Retina (tissue), 1 donor: ENCODE measurements around the gene CRELD1.
A peak's percentile ranks its signal among the peaks of the same experiment; 100 is the strongest.
"Not testable (repeated sequence)": the region's sequence is repeated elsewhere in the genome, so short reads cannot be mapped to it uniquely, and the experiment has no call there.

ENCODE experiments used
- DNase-seq: peaks from one replicate; pipeline ENCODE4 v3.0.0-alpha.2; 2016

Gene CRELD1, protein sequence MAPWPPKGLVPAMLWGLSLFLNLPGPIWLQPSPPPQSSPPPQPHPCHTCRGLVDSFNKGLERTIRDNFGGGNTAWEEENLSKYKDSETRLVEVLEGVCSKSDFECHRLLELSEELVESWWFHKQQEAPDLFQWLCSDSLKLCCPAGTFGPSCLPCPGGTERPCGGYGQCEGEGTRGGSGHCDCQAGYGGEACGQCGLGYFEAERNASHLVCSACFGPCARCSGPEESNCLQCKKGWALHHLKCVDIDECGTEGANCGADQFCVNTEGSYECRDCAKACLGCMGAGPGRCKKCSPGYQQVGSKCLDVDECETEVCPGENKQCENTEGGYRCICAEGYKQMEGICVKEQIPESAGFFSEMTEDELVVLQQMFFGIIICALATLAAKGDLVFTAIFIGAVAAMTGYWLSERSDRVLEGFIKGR

DNA sequence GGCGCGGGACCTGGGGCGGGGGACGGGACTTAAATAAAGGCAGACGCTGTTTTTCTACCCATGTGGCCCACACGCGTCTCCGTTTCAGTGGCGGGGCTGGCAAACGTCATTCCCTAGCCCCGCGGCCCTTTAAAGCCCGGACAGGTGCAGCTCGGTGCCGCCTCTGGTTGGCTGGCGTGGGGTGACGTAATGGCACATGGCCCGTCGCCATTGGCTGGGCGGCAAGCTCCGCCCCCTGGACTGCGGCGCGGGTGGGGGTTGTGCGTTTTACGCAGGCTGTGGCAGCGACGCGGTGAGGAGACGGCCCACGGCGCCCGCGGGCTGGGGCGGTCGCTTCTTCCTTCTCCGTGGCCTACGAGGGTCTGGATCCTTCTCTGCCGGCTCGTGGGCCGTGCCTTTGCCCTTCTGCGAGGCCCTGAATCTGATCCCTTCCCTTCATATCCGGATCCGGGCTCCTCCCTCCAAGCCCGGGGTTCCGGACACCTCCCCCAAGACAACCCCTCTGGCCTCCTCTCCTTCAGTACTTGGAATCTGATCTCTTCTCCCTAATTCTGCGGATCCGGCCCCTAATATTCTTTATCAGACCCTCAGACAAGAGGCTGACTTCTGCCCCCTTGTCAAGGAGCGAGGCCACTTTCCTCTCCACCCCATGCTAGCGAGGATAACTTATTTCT, at the start of gene CRELD1:
CRELD1 (plus strand) TSS at position 274 of the 674 bp plus-strand sequence. CDS start 605 bp downstream, outside the sequence.
- peak; percentile 98 for DNase-seq

DNA sequence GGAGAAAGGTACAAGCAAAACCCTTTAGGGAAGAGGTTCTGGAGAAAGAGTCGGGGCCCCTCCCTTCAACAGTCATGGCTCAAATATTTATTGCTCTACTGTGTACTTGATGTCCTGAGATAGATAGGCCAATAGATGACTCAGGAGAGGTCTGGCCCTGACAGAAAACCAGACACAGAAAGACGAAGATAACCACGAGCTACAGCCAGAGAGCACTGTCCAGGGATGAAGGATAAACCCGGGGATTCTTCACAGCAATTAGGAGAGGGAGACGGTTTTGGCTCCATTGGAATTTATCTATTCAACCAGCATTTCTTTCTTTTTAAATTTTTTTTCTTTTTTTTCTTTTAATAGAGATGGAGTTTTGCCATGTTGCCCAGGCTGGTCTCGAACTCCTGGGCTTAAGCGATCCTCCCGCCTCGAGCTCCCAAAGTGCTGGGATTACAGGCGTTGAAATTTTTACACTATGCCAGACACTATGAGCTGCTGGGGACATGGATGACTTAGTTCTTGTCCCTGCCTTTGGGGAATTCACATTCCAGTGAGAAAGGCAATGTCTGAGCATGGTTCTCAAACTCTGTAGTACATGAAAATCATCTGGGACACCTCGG, 49.0 kb upstream of the CRELD1 start:
- DNase-seq: no peak

DNA sequence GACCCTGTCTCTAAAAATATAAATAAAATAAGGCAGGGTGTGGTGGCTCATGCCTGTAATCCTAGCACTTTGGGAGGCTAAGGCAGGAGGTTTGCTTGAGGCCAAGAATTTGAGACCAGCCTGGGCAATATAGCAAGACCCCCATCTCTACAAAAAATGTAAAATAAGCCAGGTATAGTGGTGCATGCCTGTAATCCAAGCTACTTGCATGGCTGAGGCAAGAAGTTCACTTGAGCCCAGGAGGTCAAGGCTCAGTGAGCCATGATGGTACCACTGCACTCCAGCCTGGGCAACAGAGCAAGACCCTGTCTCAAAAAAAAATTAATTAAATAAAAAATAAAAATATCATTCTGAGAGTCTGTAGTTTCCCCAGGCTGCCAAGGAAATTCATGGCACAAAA, 47.3 kb upstream of the CRELD1 start:
- no peak for DNase-seq

DNA sequence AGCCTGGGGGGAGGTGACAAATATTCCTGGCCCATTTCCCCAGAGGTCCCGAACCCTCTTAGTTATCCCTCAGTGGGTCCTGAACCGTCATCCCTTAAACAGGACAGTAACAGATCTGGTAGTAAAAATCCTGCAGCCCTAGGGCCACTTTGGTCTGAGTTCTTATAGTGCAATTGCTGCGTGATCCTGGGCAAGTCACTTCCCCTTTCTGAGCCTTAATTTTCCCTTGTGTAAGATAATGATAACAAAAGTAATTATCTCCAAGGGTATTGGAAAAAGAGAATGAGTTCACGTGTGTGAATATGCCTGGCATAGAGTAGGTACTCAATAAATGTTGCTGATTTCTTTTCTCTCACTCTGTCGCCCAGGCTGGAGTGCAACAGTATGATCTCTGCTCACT, 46.2 kb upstream of the CRELD1 start:
- DNase-seq: no peak

DNA sequence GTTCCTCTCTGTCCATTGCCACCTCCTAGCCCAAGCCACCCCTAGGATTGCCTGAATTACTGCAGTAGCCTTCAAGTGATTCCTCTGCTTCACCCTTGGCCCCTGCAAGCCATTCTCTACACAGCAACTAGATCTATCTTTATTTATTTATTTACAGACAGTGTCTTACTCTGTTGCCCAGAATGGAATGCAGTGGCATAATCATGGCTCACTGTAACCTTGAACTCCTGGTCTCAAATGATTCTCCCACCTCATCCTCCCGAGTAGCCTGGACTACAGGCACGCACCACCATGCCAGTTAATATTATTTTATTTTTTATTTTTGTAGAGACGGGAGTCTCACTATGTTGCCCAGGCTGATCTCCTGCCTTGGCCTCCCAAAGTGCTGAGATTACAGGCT, 45.1 kb upstream of the CRELD1 start:
- no peak for DNase-seq

DNA sequence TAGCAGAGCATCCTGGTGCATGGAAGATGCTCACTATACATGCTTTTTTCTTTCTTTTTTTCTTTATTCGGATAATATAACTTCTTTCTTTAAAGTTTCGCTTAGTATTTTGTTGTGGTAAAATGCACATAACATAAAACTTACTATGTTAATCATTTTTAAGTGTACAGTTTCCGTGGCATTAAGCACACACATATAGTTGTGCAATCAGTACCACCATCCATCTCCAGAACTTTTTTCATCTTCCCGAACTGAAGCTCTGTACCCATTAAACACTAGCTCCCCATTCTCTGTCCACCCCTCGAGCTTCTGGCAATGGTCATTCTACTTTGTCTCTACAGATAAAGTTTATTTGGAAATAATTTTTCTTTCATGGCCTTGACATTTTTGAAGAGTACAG, 44.2 kb upstream of the CRELD1 start:
- DNase-seq: no peak

DNA sequence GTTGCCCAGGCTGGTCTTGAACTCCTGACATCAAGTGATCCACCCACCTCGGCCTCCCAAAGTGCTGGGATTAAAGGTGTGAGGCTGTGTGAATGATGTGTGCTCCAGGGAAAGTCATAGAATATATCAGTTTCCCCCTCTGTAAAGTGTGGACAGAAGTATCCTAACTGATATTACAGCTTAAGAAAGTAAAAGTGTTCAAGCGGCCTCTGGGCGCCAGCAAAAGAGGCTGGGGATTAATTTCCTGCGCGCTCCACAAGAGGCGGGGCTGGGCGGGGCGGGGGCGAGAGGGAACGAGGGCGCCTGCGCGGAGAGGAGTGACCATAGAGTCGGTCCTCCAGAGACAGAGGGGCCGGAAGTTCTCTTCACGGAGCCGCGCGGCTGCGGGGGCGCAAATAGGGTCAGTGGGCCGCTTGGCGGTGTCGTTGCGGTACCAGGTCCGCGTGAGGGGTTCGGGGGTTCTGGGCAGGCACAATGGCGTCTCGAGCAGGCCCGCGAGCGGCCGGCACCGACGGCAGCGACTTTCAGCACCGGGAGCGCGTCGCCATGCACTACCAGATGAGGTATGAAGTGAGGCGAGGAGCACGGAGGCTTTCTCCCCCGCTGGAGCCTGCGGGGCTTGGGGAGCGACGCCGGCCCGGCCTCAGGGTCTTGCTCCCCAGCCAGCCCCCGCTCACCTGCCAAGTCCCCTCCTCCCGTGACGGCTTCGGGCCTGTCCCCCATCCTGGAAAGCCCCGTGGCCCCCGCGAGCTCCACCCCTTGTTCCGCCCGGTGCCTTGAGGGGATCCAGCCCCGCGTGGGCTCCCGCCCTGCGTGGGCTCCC, 43.2 kb upstream of the CRELD1 start, which contains the start of gene JAGN1:
JAGN1 (plus strand) TSS at position 362 of the 823 bp plus-strand sequence; CDS start at position 475, 113 bp downstream.
- peak; percentile 98 for DNase-seq

DNA sequence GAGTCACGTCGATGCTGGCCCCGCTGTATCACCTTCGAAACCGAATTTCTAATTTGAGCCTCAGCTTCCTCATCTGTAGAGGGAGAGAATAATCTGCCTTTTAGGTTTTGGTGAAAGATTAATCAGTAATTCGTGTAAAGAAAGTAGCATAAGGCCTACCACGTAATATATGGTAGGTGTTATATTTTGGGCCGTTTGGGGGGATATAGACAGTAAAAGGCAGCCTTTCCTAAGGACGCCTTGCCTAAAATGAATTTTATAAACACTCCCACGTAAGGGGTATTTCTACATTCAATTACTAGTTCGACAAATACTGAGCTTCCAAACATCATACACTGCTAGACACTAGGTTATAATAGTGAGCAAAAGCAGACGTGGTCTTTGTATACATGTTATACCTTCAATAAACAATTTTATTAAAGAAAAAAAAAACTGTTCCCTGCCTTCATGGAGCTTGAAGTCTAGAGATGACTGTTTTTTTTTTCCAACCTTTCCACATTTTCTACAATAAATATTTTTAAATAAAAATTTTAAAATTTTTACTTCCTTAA, 42.5 kb upstream of the CRELD1 start:
- no peak for DNase-seq

DNA sequence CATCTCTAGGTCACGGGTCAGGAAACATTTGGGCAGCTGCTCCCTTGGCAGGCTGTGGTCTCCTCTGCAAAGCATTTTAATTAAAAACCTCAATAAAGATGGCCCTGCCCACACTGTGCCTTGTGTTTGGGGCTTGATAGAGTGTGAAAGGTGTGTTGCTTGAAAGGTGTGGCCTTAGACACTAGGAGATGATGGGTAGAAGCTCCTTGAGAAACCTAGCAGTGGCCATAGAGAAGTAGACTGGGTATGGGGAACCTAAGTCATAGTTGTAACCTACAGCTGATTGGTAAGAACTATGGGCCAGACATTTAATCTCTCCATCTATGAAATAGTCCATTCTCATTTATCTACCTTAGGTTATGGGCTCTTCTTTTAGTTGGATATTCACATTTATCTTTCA, 39.9 kb upstream of the CRELD1 start:
- no peak for DNase-seq

DNA sequence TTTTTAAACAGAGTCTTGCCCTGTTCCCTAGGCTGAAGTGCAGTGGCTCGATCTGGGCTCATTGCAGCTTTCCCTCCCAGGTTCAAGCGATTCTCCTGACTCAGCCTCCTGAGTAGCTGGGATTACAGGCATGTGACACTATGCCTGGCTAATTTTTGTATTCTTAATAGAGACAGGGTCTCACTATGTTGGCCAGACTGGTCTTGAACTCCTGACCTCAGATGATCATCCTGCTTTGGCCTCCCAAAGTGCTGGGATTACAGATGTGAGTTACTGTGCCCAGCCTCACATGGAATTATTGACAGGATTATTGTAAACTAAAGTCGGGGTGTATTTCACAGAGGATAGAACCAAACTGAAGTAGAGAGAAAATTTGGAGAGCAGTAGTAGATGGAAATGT, 37.9 kb upstream of the CRELD1 start:
- not testable (repeated sequence) for DNase-seq

DNA sequence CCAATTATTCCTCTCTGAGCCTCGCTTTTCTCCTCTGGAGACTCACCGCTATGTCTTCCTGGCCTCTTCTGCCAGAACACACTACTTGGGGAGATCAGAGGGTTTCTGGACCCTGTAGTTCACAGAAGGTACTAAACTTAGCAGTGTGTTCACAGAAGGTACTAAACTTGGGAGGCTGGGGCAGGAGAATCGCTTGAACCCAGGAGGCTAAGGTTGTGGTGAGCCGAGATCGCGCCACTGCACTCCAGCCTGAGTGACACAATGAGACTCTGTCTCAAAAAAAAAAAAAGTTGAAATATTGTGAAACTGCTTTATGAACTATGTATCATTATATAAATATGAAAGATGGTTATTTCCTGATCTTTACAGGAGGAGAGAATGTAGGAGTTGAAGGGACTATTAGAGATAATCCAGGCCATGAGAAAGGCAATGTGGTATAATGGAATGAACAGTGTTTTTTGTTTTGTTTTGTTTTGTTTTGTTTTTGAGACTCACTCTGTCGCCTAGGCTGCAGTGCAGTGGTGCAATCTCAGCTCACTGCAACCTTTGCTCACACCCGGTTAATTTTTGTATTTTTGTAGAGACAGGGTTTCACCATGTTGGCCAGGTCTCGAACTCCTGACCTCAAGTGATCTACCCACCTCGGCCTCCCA, 36.8 kb upstream of the CRELD1 start:
- not testable (repeated sequence) for DNase-seq

DNA sequence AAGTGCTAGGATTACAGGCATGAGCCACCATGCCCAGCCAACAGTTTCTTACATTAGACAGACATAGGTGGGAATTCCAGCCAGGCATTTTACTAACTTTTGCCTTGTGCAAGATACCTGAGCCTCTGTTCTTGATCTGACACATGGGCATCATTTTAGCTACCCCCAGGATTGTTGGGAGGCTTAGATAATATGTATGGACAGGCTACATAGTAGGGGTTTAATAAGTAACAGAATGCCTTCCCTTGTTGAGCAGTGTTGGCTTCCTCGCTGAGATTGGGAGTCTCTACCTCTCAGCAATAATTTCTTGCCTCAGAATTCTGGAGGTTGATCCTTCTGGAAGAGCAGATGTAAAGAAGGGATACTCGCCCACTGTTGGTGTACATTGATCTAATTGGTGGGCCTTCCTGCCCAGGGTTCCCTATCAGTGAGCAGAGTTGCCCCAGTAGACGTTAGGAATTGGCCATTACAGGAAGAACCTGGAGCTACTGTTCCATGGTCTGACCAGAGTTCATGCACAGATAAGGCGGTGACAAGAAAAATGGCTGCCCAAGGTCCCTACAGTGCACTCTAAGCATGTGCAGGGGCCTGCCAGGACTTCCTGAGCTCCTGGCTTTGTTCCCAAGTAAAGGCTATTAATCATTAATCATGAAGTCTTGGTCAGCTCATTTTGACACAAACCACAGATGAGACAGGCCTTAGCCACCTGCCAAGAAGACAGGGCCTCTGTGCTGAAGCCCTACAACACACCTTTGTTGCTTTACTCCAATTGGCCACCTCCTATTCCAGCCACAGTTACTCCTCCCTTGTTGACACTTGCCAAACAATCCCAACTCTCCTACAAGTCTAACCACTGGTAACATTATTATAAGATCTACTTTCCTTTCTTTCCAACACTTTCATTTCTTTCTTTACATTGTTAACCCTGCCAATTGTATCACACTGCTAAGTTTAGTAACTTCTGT, 35.9 kb upstream of the CRELD1 start:
- no peak for DNase-seq

DNA sequence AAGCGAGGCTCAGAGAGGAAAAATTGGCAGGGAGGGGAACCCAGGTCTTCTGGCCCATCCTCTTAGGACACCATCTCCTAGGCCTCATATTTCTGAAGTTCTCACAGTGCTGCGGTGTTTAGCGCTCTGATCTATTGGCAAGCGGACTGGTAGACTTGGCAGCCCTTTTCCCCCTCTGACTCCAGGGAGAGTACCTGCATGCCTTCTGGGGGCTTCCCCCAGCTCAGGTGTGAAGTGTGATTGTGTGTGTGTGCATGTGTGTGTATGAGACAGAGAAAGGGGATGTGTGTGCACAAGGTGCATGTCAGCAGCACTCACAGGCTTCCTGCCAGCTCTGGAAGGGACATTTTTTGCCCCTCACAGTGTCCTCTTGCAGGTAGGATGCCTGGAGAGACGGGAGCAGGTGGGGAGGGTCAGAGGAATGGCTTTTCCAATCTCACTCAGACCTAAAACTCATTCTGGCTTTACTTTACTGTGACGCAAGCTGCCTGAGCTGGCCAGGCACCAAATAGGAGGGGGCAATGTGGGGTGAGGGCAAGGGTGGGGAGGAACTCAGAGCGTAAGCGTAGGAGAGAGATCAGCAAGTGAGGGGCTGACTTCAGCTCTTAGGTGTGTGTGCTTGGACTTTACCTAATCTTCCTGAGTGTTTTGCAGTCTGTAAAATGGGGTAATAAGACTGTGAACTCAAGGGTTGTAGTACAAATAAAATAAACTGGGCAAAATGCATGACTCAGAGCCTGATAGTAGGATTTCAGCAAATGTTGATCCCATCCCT, 35.0 kb upstream of the CRELD1 start:
- DNase-seq: no peak

DNA sequence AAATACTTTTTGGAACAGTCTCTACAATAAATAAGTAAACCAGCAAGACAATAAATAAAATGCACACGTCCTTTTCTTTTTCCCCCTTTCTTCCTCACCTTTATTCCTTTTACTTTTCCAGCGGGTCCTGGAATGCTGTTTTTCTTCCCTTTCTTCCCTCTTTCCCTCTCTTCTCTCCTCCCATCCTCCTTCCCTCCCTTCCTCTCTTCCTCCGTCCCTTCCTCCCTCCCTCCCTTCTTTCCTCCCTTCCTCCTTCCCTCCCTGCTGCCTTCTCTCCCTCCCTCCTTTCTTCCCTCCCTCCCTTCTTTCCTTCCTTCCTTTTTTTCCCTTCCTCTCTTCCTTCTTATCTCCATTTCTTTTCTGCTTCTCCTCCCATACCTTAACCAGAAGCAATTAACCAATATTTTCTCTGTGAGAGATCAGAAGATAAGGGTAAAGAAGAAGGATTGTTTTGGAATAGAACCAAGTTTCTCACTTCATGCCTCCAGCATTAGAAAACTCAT, 34.3 kb upstream of the CRELD1 start:
- DNase-seq: no peak

DNA sequence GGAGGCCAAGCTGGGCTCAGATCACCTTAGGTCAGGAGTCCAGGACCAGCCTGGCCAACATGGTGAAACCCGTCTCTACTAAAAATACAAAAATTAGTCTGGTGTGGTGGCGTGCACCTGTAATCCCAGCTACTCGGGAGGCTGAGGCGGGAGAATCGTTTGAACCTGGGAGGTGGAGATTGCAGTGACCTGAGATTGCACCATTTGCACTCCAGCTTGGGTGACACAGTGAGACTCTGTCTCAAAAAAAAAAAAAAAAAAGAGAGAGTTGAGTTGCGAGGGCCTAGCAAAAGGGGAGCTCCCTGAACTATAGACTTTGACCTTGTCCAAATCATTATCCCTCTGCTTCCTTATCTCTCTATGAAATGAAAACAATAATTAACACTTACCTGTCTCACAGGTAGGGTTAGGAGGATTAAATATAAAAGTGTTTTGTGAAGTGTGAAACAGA, 32.6 kb upstream of the CRELD1 start:
- DNase-seq: not testable (repeated sequence)

DNA sequence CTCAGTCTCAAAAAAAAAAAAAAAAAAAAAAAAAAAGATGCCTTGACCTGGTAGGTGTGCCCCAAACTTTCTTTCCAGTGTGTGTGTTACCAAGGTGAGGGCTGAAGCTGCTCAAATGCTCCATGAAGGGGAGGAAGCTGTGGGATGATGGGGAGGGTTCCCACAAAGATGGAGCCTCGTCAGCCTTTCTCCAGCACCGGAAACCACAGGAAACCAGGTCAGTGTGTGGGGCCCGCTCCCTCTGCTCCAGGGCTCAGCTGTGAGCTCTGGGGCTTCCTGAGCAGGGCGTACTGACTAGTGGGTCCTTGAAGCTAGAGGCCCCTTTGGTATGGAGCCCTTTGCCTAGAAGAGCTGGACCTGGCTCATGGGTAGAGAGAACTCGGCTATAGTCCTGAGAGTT, 31.7 kb upstream of the CRELD1 start:
- no peak for DNase-seq

DNA sequence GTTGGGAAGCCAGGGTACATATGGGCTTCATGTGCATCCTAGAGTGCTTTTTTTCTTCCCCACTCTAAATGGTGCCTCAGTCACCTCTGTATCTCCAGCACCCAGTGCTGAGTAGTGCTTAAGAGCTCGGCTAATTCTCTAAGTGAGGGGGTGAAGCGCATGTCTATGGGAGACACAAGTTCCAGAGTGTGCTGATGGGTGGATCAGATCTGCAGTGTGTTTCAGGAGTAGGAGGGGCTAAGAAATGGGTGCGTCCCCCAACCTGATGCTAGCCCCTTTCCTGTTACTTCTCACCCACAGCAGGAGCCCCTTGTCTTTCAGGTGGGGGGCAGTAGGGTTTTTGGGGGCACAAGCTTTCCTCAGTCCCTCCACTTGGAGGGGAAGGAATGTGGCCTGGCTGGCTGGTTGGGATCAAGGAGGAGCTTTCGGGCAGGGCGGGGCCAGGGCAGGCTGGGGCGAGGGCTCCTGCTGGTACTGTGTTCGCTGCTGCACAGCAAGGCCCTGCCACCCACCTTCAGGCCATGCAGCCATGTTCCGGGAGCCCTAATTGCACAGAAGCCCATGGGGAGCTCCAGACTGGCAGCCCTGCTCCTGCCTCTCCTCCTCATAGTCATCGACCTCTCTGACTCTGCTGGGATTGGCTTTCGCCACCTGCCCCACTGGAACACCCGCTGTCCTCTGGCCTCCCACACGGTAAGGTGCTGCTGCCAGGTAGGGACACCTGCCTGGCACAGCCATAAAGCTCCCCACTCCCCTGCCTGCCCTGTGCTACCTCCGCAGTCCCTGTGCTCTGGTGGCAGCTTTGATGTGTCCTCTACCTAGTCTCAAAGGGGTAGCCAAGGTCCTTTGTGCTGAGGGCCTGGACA, 31.0 kb upstream of the CRELD1 start, which contains the start of gene IL17RE:
IL17RE (plus strand) TSS at position 477 of the 866 bp plus-strand sequence; CDS start at position 562, 85 bp downstream.
- peak; percentile 5 for DNase-seq

DNA sequence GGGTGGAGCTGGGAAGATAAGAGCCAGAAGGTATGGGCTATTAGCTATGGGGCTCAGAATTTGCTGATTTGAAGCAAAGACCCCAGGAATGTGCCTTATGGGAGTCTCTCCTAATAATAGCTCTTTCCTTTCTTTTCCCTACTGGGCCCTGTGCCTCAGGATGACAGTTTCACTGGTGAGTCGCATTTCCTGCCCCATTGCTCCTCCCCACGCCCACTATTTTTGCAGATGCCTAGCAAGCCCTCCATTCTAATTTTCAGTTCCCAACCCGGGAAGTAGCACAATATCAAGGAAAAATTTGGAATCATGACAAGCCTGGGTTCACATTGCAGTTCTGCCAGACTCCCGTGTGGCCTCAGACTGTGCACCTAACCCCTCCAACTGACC, 30.4 kb upstream of the CRELD1 start:
- DNase-seq: no peak
